HG03460 (cell line): ENCODE results near the gene KCNJ6.
"Not testable (repeated sequence)": the region's sequence is repeated elsewhere in the genome, so short reads cannot be mapped to it uniquely, and the experiment has no call there.

ENCODE experiments used
- ATAC-seq: cut with Tn5 transposase; IDR thresholded peaks from one replicate; pipeline ENCODE4 v1.9.1; 2021; ENCODE audit not compliant: unreplicated experiment

The KCNJ6 gene

GRCh38 chr21:37619464-37619974 lies 296.7 kb downstream of the KCNJ6 start:
- ATAC-seq, result no peak

GRCh38 chr21:37618081-37618480 lies 298.2 kb downstream of the KCNJ6 start:
- ATAC-seq, result no peak

- no peak for ATAC-seq
These were observed 300.3 kb downstream of the KCNJ6 start for GRCh38 chr21:37615962-37616361.

GRCh38 chr21:37614351-37614875 lies 301.8 kb downstream of the KCNJ6 start:
- ATAC-seq, result no peak

- no peak for ATAC-seq
These were observed 309.2 kb downstream of the KCNJ6 start for GRCh38 chr21:37607081-37607480.

- no peak for ATAC-seq
These were observed 309.7 kb downstream of the KCNJ6 start for GRCh38 chr21:37606549-37606948.

- no peak for ATAC-seq
These were observed 311.3 kb downstream of the KCNJ6 start for GRCh38 chr21:37605006-37605405.

- no peak for ATAC-seq
These were observed 313.1 kb downstream of the KCNJ6 start for GRCh38 chr21:37603129-37603528.

GRCh38 chr21:37601915-37602314 lies 314.3 kb downstream of the KCNJ6 start:
- no peak for ATAC-seq

GRCh38 chr21:37601027-37601426 lies 315.2 kb downstream of the KCNJ6 start:
- no peak for ATAC-seq

- no peak for ATAC-seq
These were observed 320.3 kb downstream of the KCNJ6 start for GRCh38 chr21:37595944-37596343.

GRCh38 chr21:37594472-37594951 lies 321.7 kb downstream of the KCNJ6 start:
- ATAC-seq, result no peak

GRCh38 chr21:37593740-37594471 lies 322.4 kb downstream of the KCNJ6 start:
- no peak for ATAC-seq

- no peak for ATAC-seq
These were observed 323.2 kb downstream of the KCNJ6 start for GRCh38 chr21:37593015-37593414.

- no peak for ATAC-seq
These were observed 323.8 kb downstream of the KCNJ6 start for GRCh38 chr21:37592496-37592895.

GRCh38 chr21:37591994-37592393 lies 324.3 kb downstream of the KCNJ6 start:
- ATAC-seq, result not testable (repeated sequence)

GRCh38 chr21:37590836-37591235 lies 325.4 kb downstream of the KCNJ6 start:
- ATAC-seq, result not testable (repeated sequence)

- not testable (repeated sequence) for ATAC-seq
These were observed 327.6 kb downstream of the KCNJ6 start for GRCh38 chr21:37588644-37589043.

- no peak for ATAC-seq
These were observed 328.6 kb downstream of the KCNJ6 start for GRCh38 chr21:37587635-37588177.

- no peak for ATAC-seq
These were observed 329.1 kb downstream of the KCNJ6 start for GRCh38 chr21:37587203-37587602.

GRCh38 chr21:37582590-37582989 lies 333.7 kb downstream of the KCNJ6 start:
- ATAC-seq, result no peak

- no peak for ATAC-seq
These were observed 335.6 kb downstream of the KCNJ6 start for GRCh38 chr21:37580666-37581065.
